Stomach (tissue), 4 donors: Measurements from ENCODE around the gene COLEC12.

Experiments used
- CTCF ChIP-seq, 7 experiments: fragments of 450-650 bp in 4 of 7; fragments of 200-600 bp in 3 of 7; sonication (generic) in 3 of 7; IDR thresholded peaks; one replicate each; pipeline ENCODE4 v1.5.1; 2016 to 2019; ENCODE audit warnings: antibody characterized with exemption in 7 of 7, control low read depth in 2 of 7, mild to moderate bottlenecking in 1 of 7
- POLR2A ChIP-seq, 4 donors: fragments of 450-650 bp; IDR thresholded peaks; one replicate each; pipeline ENCODE4 v1.6.1; 2016; ENCODE audit warnings: antibody characterized with exemption in 4 of 4, control low read depth in 2 of 4, mild to moderate bottlenecking in 1 of 4, moderate library complexity in 1 of 4

DNA sequence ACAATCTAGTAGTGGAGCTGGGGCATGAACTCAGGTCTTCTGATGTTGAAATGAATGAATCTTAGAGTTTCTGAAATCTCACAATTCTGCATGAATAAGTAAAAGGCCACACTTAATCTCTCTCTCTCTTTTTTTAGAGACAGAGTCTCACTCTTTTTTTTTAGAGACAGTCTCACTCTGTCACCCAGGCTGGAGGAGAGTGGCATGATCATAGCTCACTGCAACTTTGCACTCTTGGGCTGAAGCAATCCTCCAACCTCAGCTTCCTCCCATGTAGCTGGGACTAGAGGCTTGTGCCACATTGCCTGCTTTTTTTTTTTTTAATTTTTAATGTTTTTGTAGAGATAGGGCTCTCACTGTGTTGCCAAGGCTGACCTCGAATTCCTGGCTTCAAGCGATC, 163.8 kb downstream of the COLEC12 start:
- no peak for TF ChIP-seq POLR2A (IDR thresholded peaks at IDR 0.05)
- TF ChIP-seq CTCF (IDR thresholded peaks at IDR 0.05): no peak
